Measurements from ENCODE around the gene MCM8.

The MCM8 gene

GRCh38 chr20:5950271-5951031 lies at the start of gene MCM8, which contains the start of gene TRMT6:
MCM8 (plus strand) TSS chr20:5950652; CDS start chr20:5952016, 1,364 bp downstream.
TRMT6 (minus strand) TSS chr20:5950533; CDS start chr20:5950405, 128 bp downstream.
- DNase-seq: peak; percentile 95

GRCh38 chr20:5900908-5901307 lies 49.5 kb upstream of the MCM8 start:
- no peak for DNase-seq

- DNase-seq: no peak
Measured at GRCh38 chr20:5908981-5909380, 41.5 kb upstream of the MCM8 start.

- DNase-seq: no peak
Measured at GRCh38 chr20:5910186-5910585, 40.3 kb upstream of the MCM8 start.

GRCh38 chr20:5913166-5913565 lies 37.3 kb upstream of the MCM8 start:
- no peak for DNase-seq

- no peak for DNase-seq
Measured at GRCh38 chr20:5914859-5915258, 35.6 kb upstream of the MCM8 start.

GRCh38 chr20:5918856-5919625 lies 31.4 kb upstream of the MCM8 start:
- DNase-seq: no peak

GRCh38 chr20:5919626-5920544 lies 30.6 kb upstream of the MCM8 start:
- DNase-seq: no peak

- no peak for DNase-seq
Measured at GRCh38 chr20:5920581-5920980, 29.9 kb upstream of the MCM8 start.

- DNase-seq: no peak
Measured at GRCh38 chr20:5923493-5923892, 27.0 kb upstream of the MCM8 start.

- DNase-seq: no peak
Measured at GRCh38 chr20:5925551-5925950, 24.9 kb upstream of the MCM8 start.

- no peak for DNase-seq
Measured at GRCh38 chr20:5927749-5928462, 22.5 kb upstream of the MCM8 start.

GRCh38 chr20:5928836-5929715 lies 21.4 kb upstream of the MCM8 start:
- DNase-seq: no peak

- DNase-seq: no peak
Measured at GRCh38 chr20:5931411-5931810, 19.0 kb upstream of the MCM8 start.

GRCh38 chr20:5932796-5933195 lies 17.7 kb upstream of the MCM8 start:
- DNase-seq: no peak

- DNase-seq: no peak
Measured at GRCh38 chr20:5933802-5934436, 16.5 kb upstream of the MCM8 start.

GRCh38 chr20:5935384-5935783 lies 15.1 kb upstream of the MCM8 start:
- no peak for DNase-seq

- DNase-seq: no peak
Measured at GRCh38 chr20:5936238-5936637, 14.2 kb upstream of the MCM8 start.

- DNase-seq: no peak
Measured at GRCh38 chr20:5938456-5939029, 11.9 kb upstream of the MCM8 start.

GRCh38 chr20:5945963-5946362 lies 4.5 kb upstream of the MCM8 start:
- DNase-seq: no peak

GRCh38 chr20:5947276-5947675 lies 3.2 kb upstream of the MCM8 start:
- DNase-seq: no peak

Measured in activated CD8-positive, alpha-beta memory T cell treated with anti-CD3 and anti-CD28 coated beads, Interleukin-2, amount 50 U/mL, for 4 hours (primary cell).